ENCODE results near the gene USP25.

The USP25 gene

GRCh38 chr21:15729674-15730483 lies at the start of gene USP25:
USP25 (plus strand) TSS chr21:15729982; CDS start chr21:15730394, 412 bp downstream.
- DNase-seq: peak; percentile 61

- no peak for DNase-seq
These were observed 47.4 kb upstream of the USP25 start for GRCh38 chr21:15682186-15682895.

- no peak for DNase-seq
These were observed 46.8 kb upstream of the USP25 start for GRCh38 chr21:15682977-15683376.

GRCh38 chr21:15686506-15686905 lies 43.3 kb upstream of the USP25 start:
- DNase-seq: no peak

GRCh38 chr21:15687208-15687607 lies 42.6 kb upstream of the USP25 start:
- no peak for DNase-seq

GRCh38 chr21:15688016-15688415 lies 41.8 kb upstream of the USP25 start:
- DNase-seq: no peak

- no peak for DNase-seq
These were observed 41.0 kb upstream of the USP25 start for GRCh38 chr21:15688809-15689208.

GRCh38 chr21:15692711-15693110 lies 37.1 kb upstream of the USP25 start:
- no peak for DNase-seq

GRCh38 chr21:15695241-15695640 lies 34.5 kb upstream of the USP25 start:
- DNase-seq: no peak

- DNase-seq: no peak
These were observed 28.0 kb upstream of the USP25 start for GRCh38 chr21:15701830-15702229.

GRCh38 chr21:15703932-15704331 lies 25.9 kb upstream of the USP25 start:
- DNase-seq: no peak

GRCh38 chr21:15706696-15707095 lies 23.1 kb upstream of the USP25 start:
- DNase-seq: no peak

- no peak for DNase-seq
These were observed 16.4 kb upstream of the USP25 start for GRCh38 chr21:15713412-15713811.

GRCh38 chr21:15718711-15719110 lies 11.1 kb upstream of the USP25 start:
- no peak for DNase-seq

- no peak for DNase-seq
These were observed 9.8 kb upstream of the USP25 start for GRCh38 chr21:15719976-15720375.

- no peak for DNase-seq
These were observed 7.0 kb upstream of the USP25 start for GRCh38 chr21:15722591-15723324.

- no peak for DNase-seq
These were observed 3.8 kb upstream of the USP25 start for GRCh38 chr21:15725949-15726348.

GRCh38 chr21:15728046-15728445 lies 1.7 kb upstream of the USP25 start:
- DNase-seq: no peak

GRCh38 chr21:15729346-15729673 lies 472 bp upstream of the USP25 start:
- DNase-seq: no peak

GRCh38 chr21:15730484-15731242 lies 881 bp downstream of the USP25 start:
- DNase-seq: no peak

GRCh38 chr21:15731243-15731613 lies 1.4 kb downstream of the USP25 start:
- no peak for DNase-seq

- DNase-seq: no peak
These were observed 2.7 kb downstream of the USP25 start for GRCh38 chr21:15732290-15732995.

GRCh38 chr21:15732996-15733329 lies 3.2 kb downstream of the USP25 start:
- DNase-seq: no peak
